GM10248 (cell line): ENCODE measurements around the gene TMEM141.
"Not testable (repeated sequence)": the region's sequence is repeated elsewhere in the genome, so short reads cannot be mapped to it uniquely, and the experiment has no call there.

ENCODE experiments used
- CTCF ChIA-PET: fragments of 300-600 bp; sonication (Branson Sonifier 250); formaldehyde crosslinking; extraction: SDS; loops from one replicate; lab custom pipeline; 2021; ENCODE audit warnings: antibody characterized with exemption; lab: Yijun Ruan, JAX
- POLR2A ChIA-PET: fragments of 350-650 bp; sonication (Branson Sonifier 250); formaldehyde crosslinking; extraction: SDS; loops from one replicate; lab custom pipeline; 2020; ENCODE audit warnings: antibody characterized with exemption; lab: Yijun Ruan, JAX
- DNase-seq: peaks from one replicate; pipeline ENCODE4 v3.0.0; 2012; ENCODE audit errors: extremely low spot score
- TF ChIP-seq, protein P1 (sequence below): IDR thresholded peaks from 2 replicates; pipeline ENCODE4 v1.5.1; 2012; ENCODE audit warnings: mild to moderate bottlenecking, low read depth; ENCODE audit errors: extremely low read depth, missing control alignments, control extremely low read depth

The TMEM141 gene

DNA sequence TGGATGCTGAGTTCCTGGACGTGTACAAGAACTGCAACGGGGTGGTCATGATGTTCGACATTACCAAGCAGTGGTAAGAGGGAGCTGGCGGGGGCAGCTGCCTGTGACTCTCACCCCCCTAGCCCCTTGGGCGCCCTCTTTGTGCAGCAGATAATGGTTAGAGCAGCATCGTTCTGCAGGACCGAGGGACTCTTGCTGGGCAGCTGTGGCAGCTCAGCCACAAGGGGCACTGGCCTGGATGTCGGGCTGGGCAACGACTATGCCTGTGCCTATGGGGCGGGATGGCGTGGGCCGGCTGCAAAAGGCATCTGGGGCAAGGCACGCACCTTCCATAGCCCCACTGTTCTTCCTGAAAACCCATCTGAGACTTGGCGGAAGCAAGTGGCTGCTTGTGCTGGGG is 38.3 kb downstream of the TMEM141 start:
- POLR2A ChIA-PET = no interaction called here
- no peak for DNase-seq
- CTCF ChIA-PET = interaction anchor here (0.8 to 3.2 kb wide), 4 partner anchors 11 to 200 kb away, joined by 3 to 14 read pairs (median 4); partner anchors contain the start of gene AJM1
- TF ChIP-seq, protein P1, sequence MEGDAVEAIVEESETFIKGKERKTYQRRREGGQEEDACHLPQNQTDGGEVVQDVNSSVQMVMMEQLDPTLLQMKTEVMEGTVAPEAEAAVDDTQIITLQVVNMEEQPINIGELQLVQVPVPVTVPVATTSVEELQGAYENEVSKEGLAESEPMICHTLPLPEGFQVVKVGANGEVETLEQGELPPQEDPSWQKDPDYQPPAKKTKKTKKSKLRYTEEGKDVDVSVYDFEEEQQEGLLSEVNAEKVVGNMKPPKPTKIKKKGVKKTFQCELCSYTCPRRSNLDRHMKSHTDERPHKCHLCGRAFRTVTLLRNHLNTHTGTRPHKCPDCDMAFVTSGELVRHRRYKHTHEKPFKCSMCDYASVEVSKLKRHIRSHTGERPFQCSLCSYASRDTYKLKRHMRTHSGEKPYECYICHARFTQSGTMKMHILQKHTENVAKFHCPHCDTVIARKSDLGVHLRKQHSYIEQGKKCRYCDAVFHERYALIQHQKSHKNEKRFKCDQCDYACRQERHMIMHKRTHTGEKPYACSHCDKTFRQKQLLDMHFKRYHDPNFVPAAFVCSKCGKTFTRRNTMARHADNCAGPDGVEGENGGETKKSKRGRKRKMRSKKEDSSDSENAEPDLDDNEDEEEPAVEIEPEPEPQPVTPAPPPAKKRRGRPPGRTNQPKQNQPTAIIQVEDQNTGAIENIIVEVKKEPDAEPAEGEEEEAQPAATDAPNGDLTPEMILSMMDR = no peak

DNA sequence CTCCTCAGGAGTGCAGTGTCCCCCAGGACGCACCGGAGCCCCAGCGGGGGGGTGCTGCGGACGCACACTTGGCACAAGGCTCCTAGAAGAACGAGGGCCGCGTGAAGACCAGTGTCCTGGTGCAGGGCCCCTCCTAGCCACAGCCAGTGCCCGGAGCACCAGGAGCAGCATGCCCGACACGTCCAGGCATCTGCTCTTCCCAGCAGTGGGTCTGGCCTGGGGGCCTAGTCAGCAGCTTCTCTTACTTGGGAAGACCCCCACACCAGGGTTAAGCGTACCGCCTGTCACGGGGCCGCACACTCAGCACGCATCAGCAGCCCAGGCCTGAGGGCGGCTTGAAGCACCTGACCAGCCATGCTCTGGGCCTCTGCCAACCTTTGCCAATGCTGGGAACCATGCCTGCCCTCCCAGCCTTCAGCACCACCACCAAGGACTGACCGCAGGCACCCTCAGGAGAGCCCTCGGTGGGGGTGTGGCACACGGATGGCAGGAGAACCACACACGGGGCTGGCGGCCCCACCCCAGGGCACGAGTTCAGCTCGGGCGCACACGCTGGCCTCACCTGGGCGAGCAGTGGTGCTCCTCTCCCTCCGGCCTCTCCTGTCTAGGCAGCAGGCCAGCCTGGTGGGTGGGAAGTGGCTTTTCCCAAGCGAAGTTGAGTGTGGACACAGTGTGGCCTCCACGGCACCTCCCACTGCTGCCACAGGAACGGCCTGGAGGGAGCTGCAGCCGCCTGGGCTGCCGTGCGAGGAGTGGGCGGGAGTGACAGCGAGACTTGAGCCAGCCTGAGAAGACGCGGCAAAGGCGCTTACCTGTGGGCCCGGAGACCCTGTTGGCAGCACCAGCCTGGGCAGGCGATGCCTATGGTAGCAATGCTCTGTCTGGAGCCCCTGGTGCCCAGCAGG is 39.1 kb downstream of the TMEM141 start:
- DNase-seq = no peak
- CTCF ChIA-PET = interaction anchor here (0.8 to 3.2 kb wide), 3 partner anchors 10 to 199 kb away, joined by 3 to 14 read pairs (median 5); partner anchors contain the start of gene AJM1
- TF ChIP-seq, protein P1 = no peak
- POLR2A ChIA-PET = no interaction called here

DNA sequence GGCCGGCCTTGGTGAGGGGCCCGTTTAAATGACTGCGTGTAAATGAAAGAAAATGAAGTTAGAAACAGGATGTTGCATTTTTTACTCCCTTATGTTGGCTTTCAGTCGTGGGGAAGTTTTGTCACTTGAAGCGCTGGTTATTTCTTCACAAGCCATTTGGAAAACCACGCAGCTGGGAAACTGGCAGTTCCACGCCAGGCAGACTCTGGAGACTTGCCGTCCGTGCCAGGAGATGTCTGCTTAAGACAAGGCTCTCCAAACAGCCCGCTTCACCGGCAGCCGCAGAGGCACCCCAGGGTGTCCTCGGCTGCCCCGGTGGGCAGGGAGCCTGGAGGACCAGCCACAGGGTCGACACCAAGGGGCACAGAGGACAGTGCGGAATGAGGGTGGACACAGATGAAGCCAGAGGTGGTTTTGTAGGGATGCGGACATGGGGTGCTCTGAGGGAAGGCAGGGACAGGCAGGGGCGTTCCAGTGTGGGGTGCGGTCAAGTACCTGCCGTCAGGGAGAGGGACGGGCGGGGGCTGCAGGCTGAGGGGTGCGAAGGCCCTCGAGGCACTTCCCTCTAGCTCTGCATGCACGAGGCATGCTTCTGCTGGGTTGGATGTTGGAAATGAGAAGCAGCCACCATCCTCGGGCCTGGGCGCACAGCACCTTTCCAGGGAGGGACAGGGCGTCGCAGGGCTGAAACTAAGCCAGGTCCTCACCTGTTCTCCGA is 40.0 kb downstream of the TMEM141 start:
- DNase-seq = no peak
- ChIA-PET CTCF (interaction anchor here (3.2 kb wide), 1 partner anchor 11 kb away, joined by 14 read pairs; the partner anchor contains the start of gene AJM1), POLR2A (no interaction called here)
- TF ChIP-seq, protein P1 = no peak

DNA sequence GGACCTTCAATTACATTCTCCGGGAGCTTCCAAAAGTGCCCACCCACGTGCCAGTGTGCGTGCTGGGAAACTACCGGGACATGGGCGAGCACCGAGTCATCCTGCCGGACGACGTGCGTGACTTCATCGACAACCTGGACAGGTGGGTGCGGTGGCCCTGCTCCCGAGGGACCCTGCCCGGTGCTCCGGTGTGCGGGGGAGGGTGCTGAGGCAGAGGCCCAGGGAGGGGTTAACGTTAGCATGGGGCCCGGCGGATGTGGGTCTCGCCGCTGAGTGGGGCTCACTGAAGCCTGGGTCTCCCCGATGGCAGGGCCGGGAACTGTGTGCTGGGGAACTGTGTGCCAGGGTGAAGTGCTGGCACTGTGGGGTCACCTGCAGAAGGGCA is 40.6 kb downstream of the TMEM141 start:
- ChIA-PET POLR2A (no interaction called here), CTCF (interaction anchor here (0.8 to 3.2 kb wide), 2 partner anchors 11 to 199 kb away, joined by 3 to 14 read pairs; partner anchors contain the start of gene AJM1)
- DNase-seq = no peak
- TF ChIP-seq, protein P1 = no peak

DNA sequence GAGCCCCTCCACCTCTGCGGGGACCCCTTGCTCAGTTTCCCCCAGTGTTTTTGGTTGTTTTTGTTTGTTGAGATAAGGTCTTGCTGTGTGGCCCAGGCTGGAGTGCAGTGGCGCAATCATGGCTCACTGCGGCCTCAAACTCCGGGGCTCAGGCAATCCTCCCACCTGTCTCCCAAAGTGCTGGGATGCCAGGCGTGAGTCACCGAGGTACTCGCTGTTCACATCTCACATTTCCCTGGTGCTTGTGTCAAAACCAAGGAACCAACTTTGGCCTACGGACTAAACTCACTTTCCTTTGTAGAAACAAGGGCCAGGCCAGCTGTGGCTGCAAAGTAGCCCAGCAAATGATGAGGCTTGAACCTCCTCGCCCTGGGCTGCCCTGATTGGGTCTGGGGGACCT is 41.4 kb downstream of the TMEM141 start:
- TF ChIP-seq, protein P1 = no peak
- no peak for DNase-seq
- ChIA-PET CTCF (interaction anchor here (0.8 to 3.2 kb wide), 2 partner anchors 10 to 199 kb away, joined by 3 to 14 read pairs; partner anchors contain the start of gene AJM1), POLR2A (no interaction called here)

DNA sequence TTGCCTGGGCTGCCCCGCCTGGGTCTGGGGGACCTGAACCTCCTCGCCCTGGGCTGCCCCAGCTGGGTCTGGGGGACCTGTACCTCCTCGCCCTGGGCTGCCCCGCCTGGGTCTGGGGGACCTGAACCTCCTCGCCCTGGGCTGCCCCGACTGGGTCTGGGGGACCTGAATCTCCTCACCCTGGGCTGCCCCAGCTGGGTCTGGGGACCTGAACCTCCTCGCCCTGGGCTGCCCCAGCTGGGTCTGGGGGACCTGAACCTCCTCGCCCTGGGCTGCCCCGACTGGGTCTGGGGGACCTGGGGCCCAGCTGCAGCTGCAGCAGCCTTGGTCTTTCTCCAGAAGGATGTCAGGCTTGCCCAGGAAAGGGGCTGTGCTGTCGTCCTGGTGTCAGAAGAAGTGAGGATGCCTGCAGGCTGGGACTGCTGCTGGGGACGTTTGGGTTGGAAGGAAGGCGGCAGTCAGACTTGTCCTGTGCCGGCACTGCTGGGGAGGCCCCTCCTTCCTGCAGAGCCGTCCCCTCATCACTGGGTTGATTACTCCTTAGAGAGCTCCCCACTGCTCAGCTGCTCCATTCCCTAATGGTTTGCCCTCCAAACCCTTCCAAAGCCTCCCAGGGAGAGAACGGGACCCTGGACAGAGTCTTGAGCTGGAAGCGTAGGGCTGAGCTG is 42.4 kb downstream of the TMEM141 start:
- DNase-seq, POLR2A ChIA-PET: not testable (repeated sequence)
- CTCF ChIA-PET = interaction anchor here (0.9 to 1.1 kb wide), 3 partner anchors 9 to 13 kb away, joined by 3 to 5 read pairs (median 4); partner anchors contain the start of gene AJM1
